Cardiac muscle cell (in vitro differentiated cells and primary cell): Measurements from ENCODE around the gene USP46. TPM values are rescaled to one million over a fixed set of nuclear protein-coding genes. Genes with fewer than 3 reads are reported as not detected.

Experiments used
- DNase-seq, 2 donors: peaks; one replicate each; pipeline versions ENCODE4 v3.0.0 to v3.0.0-alpha.2; 2010 to 2017; ENCODE audit warnings: low read depth in 1 of 2, low spot score in 1 of 2
- H3K27ac ChIP-seq: fragments of 200-600 bp; sonication (generic); 2 replicates; pipeline ENCODE4 v1.5.1; 2016
- H3K27me3 ChIP-seq: fragments of 200-600 bp; sonication (generic); 2 replicates; pipeline ENCODE4 v1.6.0; 2016; ENCODE audit warnings: control low read depth
- H3K36me3 ChIP-seq: fragments of 200-600 bp; sonication (generic); 2 replicates; pipeline ENCODE4 v1.5.1; 2016; ENCODE audit warnings: control low read depth
- H3K4me1 ChIP-seq: fragments of 200-600 bp; sonication (generic); 2 replicates; pipeline ENCODE4 v1.8.1; 2017; ENCODE audit warnings: low read depth, mild to moderate bottlenecking, mixed run types
- H3K4me3 ChIP-seq: fragments of 200-600 bp; sonication (generic); 2 replicates; pipeline ENCODE4 v1.5.1; 2016; ENCODE audit warnings: mild to moderate bottlenecking
- H3K9me3 ChIP-seq: fragments of 200-600 bp; sonication (generic); 2 replicates; pipeline ENCODE4 v1.5.1; 2017; ENCODE audit warnings: low read depth, mild to moderate bottlenecking, control low read depth
- CTCF ChIP-seq: IDR thresholded peaks from 2 replicates; pipeline ENCODE4 v1.5.1; 2012; ENCODE audit warnings: low read depth, mild to moderate bottlenecking, low read length
- polyA plus RNA-seq: library from polyadenylated mRNA; unstranded; fragments of >200 nt; fragmentation: Nextera tagmentation; extraction: Ambion mirVana; gene quantifications from 2 replicates; pipeline ENCODE4 v1.2.1, GENCODE V29; 2016
- total RNA-seq: library from RNA; depleted of rRNA; stranded (reverse); fragments of >200 nt; gene quantifications from 2 replicates; pipeline ENCODE4 v1.2.3, GENCODE V29; 2016

The USP46 gene
- total and polyA plus RNA-seq, 2 experiments from 2014 or later: 18.3 to 24.2 TPM

DNA sequence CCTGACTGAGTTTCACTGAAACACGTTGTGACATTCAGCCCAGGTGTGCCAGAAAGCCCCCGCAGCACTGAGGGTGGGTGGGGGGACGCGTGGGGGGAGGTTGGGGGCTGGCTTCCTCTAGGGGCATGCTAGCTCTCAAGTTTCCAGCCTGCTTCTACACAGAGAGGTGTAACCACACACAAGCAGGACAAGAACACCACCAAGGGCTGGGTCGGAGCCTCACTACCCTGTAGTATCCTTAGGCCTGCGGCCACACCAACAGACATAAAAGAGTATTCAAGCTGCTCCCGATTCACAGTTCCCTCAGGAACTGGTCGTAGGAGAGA is 1.8 kb downstream of the USP46 start:
- peaks cover 9% of the 10 kb centered on the region for H3K4me1 ChIP-seq
- no peak for DNase-seq
- peak overlapping the region; percentile 96 for H3K4me3 ChIP-seq
- no peaks in the 10 kb centered on the region for H3K9me3 ChIP-seq
- no peaks in the 10 kb centered on the region for H3K36me3 ChIP-seq
- H3K27ac ChIP-seq: peak overlapping the region; percentile 97
- no peak for TF ChIP-seq CTCF
- H3K27me3 ChIP-seq: no peaks in the 10 kb centered on the region

GRCh38 chr4:52655506-52655905 is 3.6 kb downstream of the USP46 start:
- peaks cover 2% of the 10 kb centered on the region for H3K36me3 ChIP-seq
- H3K27me3 ChIP-seq: no peaks in the 10 kb centered on the region
- no peaks in the 10 kb centered on the region for H3K9me3 ChIP-seq
- no peak for TF ChIP-seq CTCF
- DNase-seq: peak in 1 of 2 donors; percentile 60
- no peak overlapping the region for H3K4me3 ChIP-seq
- no peak overlapping the region for H3K27ac ChIP-seq
- peaks cover 6% of the 10 kb centered on the region for H3K4me1 ChIP-seq

DNA sequence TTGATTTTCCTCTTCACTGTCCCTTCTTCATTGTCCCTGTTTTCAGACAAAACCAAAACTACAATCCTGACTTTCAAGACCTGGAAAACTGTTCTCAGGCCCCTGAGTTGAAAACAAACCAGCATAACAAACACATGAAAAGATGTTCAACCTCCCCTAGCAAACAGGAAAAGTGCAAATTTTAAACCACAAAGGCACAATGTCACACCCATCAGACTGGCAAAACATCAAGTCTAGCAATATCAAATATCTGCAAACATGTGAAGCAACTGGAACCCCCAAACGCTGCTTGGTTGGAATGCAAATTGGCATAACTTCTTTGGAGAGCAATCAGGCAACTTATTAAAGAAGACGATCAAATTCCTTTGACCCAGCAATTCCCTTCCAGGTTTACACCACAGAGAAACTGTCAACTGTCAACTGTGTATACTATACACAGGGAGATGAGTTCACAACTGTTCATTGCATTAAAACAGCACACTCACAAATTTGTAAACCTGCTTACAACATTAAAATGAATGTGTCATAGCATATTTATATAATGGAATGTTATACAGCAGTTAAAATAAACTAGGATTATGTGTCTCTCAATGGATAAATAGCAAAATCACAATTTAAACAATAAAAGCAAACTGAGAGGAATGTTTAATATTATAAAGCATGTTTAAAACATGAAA is 7.0 kb downstream of the USP46 start:
- peaks cover 6% of the 10 kb centered on the region for H3K36me3 ChIP-seq
- TF ChIP-seq CTCF: no peak
- H3K27me3 ChIP-seq: no peaks in the 10 kb centered on the region
- DNase-seq: no peak
- no peaks in the 10 kb centered on the region for H3K9me3 ChIP-seq
- peaks cover under 1% of the 10 kb centered on the region for H3K4me1 ChIP-seq
- H3K4me3 ChIP-seq: no peak overlapping the region
- H3K27ac ChIP-seq: no peak overlapping the region

DNA sequence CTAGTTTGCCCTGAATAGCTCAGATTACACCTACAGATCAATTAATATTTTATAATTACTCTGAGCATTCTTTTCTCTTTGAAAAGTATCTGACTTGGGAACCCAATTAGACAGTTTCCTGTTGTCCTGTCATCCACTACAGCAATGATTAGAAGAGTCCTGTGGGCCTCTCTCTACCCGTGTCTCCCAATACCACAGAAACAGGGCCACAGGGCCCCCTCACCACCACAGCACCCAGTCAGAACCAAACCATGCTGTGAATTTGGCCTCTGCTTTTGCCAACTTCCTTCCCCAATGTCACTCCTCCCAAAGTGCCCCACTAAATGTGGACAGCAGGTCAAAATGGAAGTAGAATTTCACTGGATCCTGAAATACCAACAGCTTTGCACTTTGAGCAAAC is 10.3 kb downstream of the USP46 start:
- no peak overlapping the region for H3K27ac ChIP-seq
- H3K4me3 ChIP-seq: no peak overlapping the region
- no peaks in the 10 kb centered on the region for H3K9me3 ChIP-seq
- no peaks in the 10 kb centered on the region for H3K27me3 ChIP-seq
- H3K36me3 ChIP-seq: peaks cover 6% of the 10 kb centered on the region
- TF ChIP-seq CTCF: no peak
- DNase-seq: no peak
- peaks cover 6% of the 10 kb centered on the region for H3K4me1 ChIP-seq

GRCh38 chr4:52646741-52647140 is 12.4 kb downstream of the USP46 start:
- Histone ChIP-seq H3K27ac (no peak overlapping the region), H3K4me1 (peaks cover 12% of the 10 kb centered on the region), H3K9me3 (no peaks in the 10 kb centered on the region), H3K4me3 (no peak overlapping the region), H3K27me3 (no peaks in the 10 kb centered on the region), H3K36me3 (peaks cover 6% of the 10 kb centered on the region)
- no peak for TF ChIP-seq CTCF
- DNase-seq: no peak
